Endothelial cell of umbilical vein (primary cell): ENCODE results near the gene CIROP. TPM values are rescaled to one million over a fixed set of nuclear protein-coding genes. Genes with fewer than 3 reads are reported as not detected.

Experiments
- BruUV-seq: library from RNA; stranded (reverse); fragments of 400-500 nt; replicated peaks from 2 replicates; lab custom pipeline; 2021; lab: Mats Ljungman, UMichigan
- CTCF ChIA-PET: fragments of 300-600, 350-600 bp; sonication (Branson Sonifier 250); formaldehyde crosslinking; loops from one replicate; lab custom pipeline; 2021; ENCODE audit warnings: antibody characterized with exemption, inconsistent platforms; lab: Charles Lee
- POLR2A ChIA-PET: fragments of 300-600, 350-600 bp; sonication (Branson Sonifier 250); formaldehyde crosslinking; loops from one replicate; lab custom pipeline; 2021; ENCODE audit warnings: antibody characterized with exemption, inconsistent platforms; lab: Charles Lee
- DNase-seq: peaks from one replicate; pipeline ENCODE4 v3.0.0-alpha.2; 2011; ENCODE audit warnings: low read depth, low spot score
- FAIRE-seq: peaks from 2 replicates; lab custom pipeline; 2011; peaks lifted over from hg19 to GRCh38; lab: Jason Lieb, UNC
- H2AFZ ChIP-seq: 2 replicates; pipeline ENCODE4 v1.6.0; 2012; ENCODE audit warnings: low read depth, low read length, control low read depth, inconsistent platforms
- H3K27ac ChIP-seq: 2 replicates; pipeline ENCODE4 v1.5.1; 2011; ENCODE audit warnings: low read depth, mild to moderate bottlenecking, control low read depth, low read length, moderate library complexity; ENCODE audit not compliant: insufficient read depth
- H3K27me3 ChIP-seq, 2 experiments: 2 replicates each; pipeline versions ENCODE4 v1.6.0 to v1.6.1; 2011; ENCODE audit warnings: low read length in 2 of 2, mixed read lengths in 1 of 2; ENCODE audit not compliant: control insufficient read depth in 2 of 2, insufficient read depth in 2 of 2
- H3K36me3 ChIP-seq, 2 experiments: 2 replicates in 1 of 2; 3 replicates in 1 of 2; pipeline ENCODE4 v1.5.1; 2011; ENCODE audit warnings: low read length in 2 of 2, mild to moderate bottlenecking in 1 of 2, moderate library complexity in 1 of 2; ENCODE audit not compliant: control insufficient read depth in 2 of 2, insufficient read depth in 2 of 2; ENCODE audit errors: extremely low read depth in 1 of 2
- H3K4me1 ChIP-seq: 3 replicates; pipeline ENCODE4 v1.5.1; 2011; ENCODE audit warnings: mild to moderate bottlenecking, low read length; ENCODE audit not compliant: control insufficient read depth, insufficient read depth; ENCODE audit errors: extremely low read depth
- H3K4me2 ChIP-seq: 2 replicates; pipeline ENCODE4 v1.6.1; 2011; ENCODE audit warnings: low read length, control low read depth, mixed read lengths; ENCODE audit not compliant: insufficient read depth
- H3K4me3 ChIP-seq, 3 experiments: fragments of 200-600 bp in 1 of 3; sonication (generic), shearing (Covaris generic) in 1 of 3; replicated peaks in 1 of 3; 2 replicates each; pipeline ENCODE4 v1.5.1; 2011 to 2016; ENCODE audit warnings: control low read depth in 3 of 3, low read length in 3 of 3, mild to moderate bottlenecking in 2 of 3, inconsistent platforms in 1 of 3, low read depth in 1 of 3, moderate library complexity in 1 of 3; ENCODE audit not compliant: insufficient read depth in 1 of 3
- H3K79me2 ChIP-seq: 2 replicates; pipeline ENCODE4 v1.6.0; 2012; ENCODE audit warnings: low read length, inconsistent platforms; ENCODE audit not compliant: control insufficient read depth, insufficient read depth
- H3K9ac ChIP-seq: replicated peaks from 2 replicates; pipeline ENCODE3; 2011; ENCODE audit warnings: low read length, control low read depth; ENCODE audit not compliant: insufficient read depth; ENCODE audit errors: extremely low read depth
- H3K9me1 ChIP-seq: replicated peaks from 3 replicates; pipeline ENCODE4 v1.6.0; 2011; ENCODE audit warnings: mild to moderate bottlenecking, low read length; ENCODE audit not compliant: control insufficient read depth, insufficient read depth; ENCODE audit errors: extremely low read depth
- H3K9me3 ChIP-seq: replicated peaks from 2 replicates; pipeline ENCODE4 v1.5.1; 2012; ENCODE audit warnings: low read length, inconsistent platforms; ENCODE audit not compliant: control insufficient read depth, insufficient read depth
- H4K20me1 ChIP-seq: replicated peaks from 2 replicates; pipeline ENCODE3; 2011; ENCODE audit warnings: mild to moderate bottlenecking, low read length; ENCODE audit not compliant: control insufficient read depth, insufficient read depth; ENCODE audit errors: extremely low read depth
- FOS ChIP-seq: IDR thresholded peaks from 2 replicates; pipeline ENCODE4 v1.6.1; 2011; ENCODE audit warnings: mild to moderate bottlenecking, low read length, moderate library complexity, borderline replicate concordance; ENCODE audit not compliant: insufficient read depth
- GATA2 ChIP-seq: IDR thresholded peaks from 2 replicates; pipeline ENCODE4 v1.7.0; 2011; ENCODE audit warnings: low read depth, mild to moderate bottlenecking, moderate library complexity, mixed read lengths, low read length; ENCODE audit not compliant: insufficient read length, insufficient read depth
- JUN ChIP-seq: IDR thresholded peaks from 2 replicates; pipeline ENCODE4 v1.6.1; 2011; ENCODE audit warnings: borderline replicate concordance, low read depth; ENCODE audit not compliant: insufficient read length, insufficient read depth
- MYC ChIP-seq: IDR thresholded peaks from one replicate; pipeline ENCODE4 v1.6.1; 2011; ENCODE audit warnings: mild to moderate bottlenecking, low read depth, low read length
- POLR2A ChIP-seq: IDR thresholded peaks from 2 replicates; pipeline ENCODE4 v1.6.1; 2012; ENCODE audit warnings: low read depth, mild to moderate bottlenecking, control low read depth, low read length
- dilution Hi-C: fragments of 300-500 bp; cut with MboI; formaldehyde crosslinking; loops from one replicate; pipeline ENCODE4 v1.15.0; 2019; ENCODE audit warnings: low sequenced_read_pairs; ENCODE audit not compliant: extremely low pct_ligation_motif_present
- intact Hi-C: fragments of 100-400 bp; cut with micrococcal nuclease; formaldehyde crosslinking; loops from one replicate; pipeline ENCODE4 v1.10.0; 2022
- polyA plus RNA-seq, 4 experiments: library from polyadenylated mRNA; depleted of rRNA in 3 of 4; stranded (reverse) in 3 of 4; unstranded in 1 of 4; fragments of >200 nt; gene quantifications; 2 replicates each; pipeline versions ENCODE4 v1.2.1 to v1.2.3, GENCODE V29; 2011 to 2012; ENCODE audit warnings: missing spikeins in 1 of 4
- total RNA-seq: library from RNA; stranded (reverse); gene quantifications from 2 replicates; pipeline ENCODE4 v1.2.3, GENCODE V29; 2021

Gene CIROP
- total and polyA plus RNA-seq, 2 donors (not counting 3 experiments of a cell fraction or from before 2014, with no cell fraction given) = not detected

GRCh38 chr14:23128969-23129758 is 24.4 kb upstream of the CIROP start:
- POLR2A ChIA-PET = no interaction called here

GRCh38 chr14:23127861-23128260 is 23.1 kb upstream of the CIROP start:
- CTCF ChIA-PET = interaction anchor here (14.5 kb wide), 1 partner anchor 51 kb away, joined by 1289 read pairs; the partner anchor contains the start of gene SLC7A8
- FAIRE-seq = no peak
- no peak overlapping the region for H2AFZ ChIP-seq

More at GRCh38 chr14:23128969-23129758, 24.4 kb upstream of the CIROP start:
- no peaks in the 10 kb centered on the region for H3K36me3 ChIP-seq
- no peaks in the 10 kb centered on the region for H3K79me2 ChIP-seq
- dilution Hi-C loops = no loop called here
- intact Hi-C loops = no loop called here
- H3K27ac ChIP-seq = no peak overlapping the region
- CTCF ChIA-PET = interaction anchor here (0.8 to 14.5 kb wide), 5 partner anchors 8 to 52 kb away, joined by 3 to 1289 read pairs (median 6); partner anchors contain the start of gene SLC7A8
- H4K20me1 ChIP-seq = no peaks in the 10 kb centered on the region
- DNase-seq (no peak), FAIRE-seq (no peak)
- H3K4me2 ChIP-seq = no peak overlapping the region
- no peaks in the 10 kb centered on the region for H3K9me1 ChIP-seq
- H2AFZ ChIP-seq = no peak overlapping the region
- no TSS peak for BruUV-seq
- H3K9me3 ChIP-seq = no peaks in the 10 kb centered on the region
- no peak overlapping the region for H3K4me3 ChIP-seq
- H3K27me3 ChIP-seq = no peaks in the 10 kb centered on the region
- TF ChIP-seq FOS (no peak), GATA2 (peak; percentile 52)
- peaks cover 29% of the 10 kb centered on the region for H3K4me1 ChIP-seq
- H3K9ac ChIP-seq = no peak overlapping the region

More at GRCh38 chr14:23127861-23128260, 23.1 kb upstream of the CIROP start:
- POLR2A ChIA-PET = no interaction called here
- intact Hi-C loops = no loop called here
- H4K20me1 ChIP-seq = no peaks in the 10 kb centered on the region
- TF ChIP-seq JUN (no peak), MYC (no peak), POLR2A (no peak)
- no peak overlapping the region for H3K4me3 ChIP-seq
- no peaks in the 10 kb centered on the region for H3K9me1 ChIP-seq
- DNase-seq = no peak
- peaks cover 32% of the 10 kb centered on the region for H3K4me1 ChIP-seq
- dilution Hi-C loops = no loop called here
- H3K4me2 ChIP-seq = no peak overlapping the region
- no peaks in the 10 kb centered on the region for H3K36me3 ChIP-seq
- no TSS peak for BruUV-seq
- no peaks in the 10 kb centered on the region for H3K9me3 ChIP-seq
- H3K27ac ChIP-seq = no peak overlapping the region
- no peaks in the 10 kb centered on the region for H3K79me2 ChIP-seq
- H3K27me3 ChIP-seq = no peaks in the 10 kb centered on the region
- H3K9ac ChIP-seq = no peak overlapping the region
